ENCODE results near the gene C1orf232. TPM values are rescaled to one million over a fixed set of nuclear protein-coding genes. Genes with fewer than 3 reads are reported as not detected.

The C1orf232 gene
- total and polyA plus RNA-seq, 2 of the 4 experiments (the other 2 are of a cell fraction), result not detected

GRCh38 chr1:26132834-26133167, 36.0 kb downstream of the C1orf232 start:
- Histone ChIP-seq H3K27ac (ENCODE audit: insufficient read depth, low read length) (no peak overlapping the region), H3K9me3 (ENCODE audit: control insufficient read depth, insufficient read depth, low read length) (no peaks in the 10 kb centered on the region), H2AFZ (replicated peaks; ENCODE audit: low read length, poor library complexity) (no peak overlapping the region), H3K4me3 (ENCODE audit: insufficient read depth, low read depth, low read length) (no peak overlapping the region), H2AK5ac (ENCODE audit: low read depth, low read length) (no peak overlapping the region), H3K4ac (ENCODE audit: low read depth, low read length) (no peak overlapping the region), H3K79me1 (ENCODE audit: low read depth in 1 of 2, low read length in 2 of 2) (no peaks in the 10 kb centered on the region), H4K8ac (ENCODE audit: low read depth in 2 of 2, low read length in 2 of 2) (no peak overlapping the region), H2BK15ac (ENCODE audit: low read depth, low read length) (no peak overlapping the region), H3K36me3 (ENCODE audit: control insufficient read depth, insufficient read depth, low read length) (no peaks in the 10 kb centered on the region), H3K9me1 (ENCODE audit: insufficient read depth, low read length) (no peaks in the 10 kb centered on the region), H4K5ac (ENCODE audit: low read depth, low read length) (no peak overlapping the region), H3K4me2 (ENCODE audit: low read depth, low read length) (no peak overlapping the region), H3K23ac (ENCODE audit: low read depth, low read length) (no peak overlapping the region), H2BK20ac (ENCODE audit: low read depth, low read length) (no peak overlapping the region), H4K20me1 (ENCODE audit: insufficient read depth, low read length) (no peaks in the 10 kb centered on the region), H3K18ac (ENCODE audit: low read depth, low read length) (no peak overlapping the region), H3K56ac (ENCODE audit: extremely low read depth, insufficient read depth, low read length) (no peak overlapping the region), H4K91ac (ENCODE audit: insufficient read depth, low read depth, low read length) (no peak overlapping the region), H3K4me1 (ENCODE audit: control insufficient read depth, insufficient read depth, low read length) (no peaks in the 10 kb centered on the region), H3K14ac (replicated peaks; ENCODE audit: low read depth, low read length) (no peak overlapping the region), H2BK120ac (ENCODE audit: low read depth, low read length) (no peak overlapping the region), H3K9ac (ENCODE audit: low read depth, low read length) (no peak overlapping the region), H2BK5ac (ENCODE audit: low read depth, low read length, poor library complexity, severe bottlenecking) (no peak overlapping the region), H2AK9ac (replicated peaks; ENCODE audit: low read depth, low read length, poor library complexity) (no peak overlapping the region), H3K27me3 (ENCODE audit: control insufficient read depth, insufficient read depth, low read length) (peaks cover 11% of the 10 kb centered on the region)
- intact Hi-C loops (cut with micrococcal nuclease), result no loop called here
- CTCF ChIA-PET, result no interaction called here
- BruUV-seq (replicated peaks), result no TSS peak
- TF ChIP-seq CTCF (conservative IDR thresholded peaks at IDR 0.05; ENCODE audit: low read depth, low read length) (no peak), MAZ (IDR thresholded peaks at IDR 0.05; ENCODE audit: borderline replicate concordance, low read depth, low read length) (no peak), BHLHE40 (IDR thresholded peaks at IDR 0.05; ENCODE audit: low read depth, low read length) (no peak), RAD21 (IDR thresholded peaks at IDR 0.05; ENCODE audit: low read length) (no peak), POLR2A (IDR thresholded peaks at IDR 0.05; ENCODE audit: low read depth, low read length) (no peak), FOS (IDR thresholded peaks at IDR 0.05; ENCODE audit: low read depth, low read length) (no peak), NFE2L2 (IDR thresholded peaks at IDR 0.05; ENCODE audit: low read depth, low read length) (no peak), RFX5 (IDR thresholded peaks at IDR 0.05; ENCODE audit: low read depth, low read length) (no peak), SMC3 (IDR thresholded peaks at IDR 0.05; ENCODE audit: low read depth, low read length) (no peak), CHD1 (IDR thresholded peaks at IDR 0.05; ENCODE audit: low read depth, low read length) (no peak), USF2 (IDR thresholded peaks at IDR 0.05; ENCODE audit: low read depth, low read length) (no peak), MAFK (IDR thresholded peaks at IDR 0.05; ENCODE audit: low read depth, low read length) (no peak), CEBPB (IDR thresholded peaks at IDR 0.05; ENCODE audit: low read depth, low read length) (no peak), MXI1 (IDR thresholded peaks at IDR 0.05; ENCODE audit: borderline replicate concordance, low read depth, low read length) (no peak), RCOR1 (IDR thresholded peaks at IDR 0.05; ENCODE audit: insufficient replicate concordance, low read length) (no peak), ELK1 (IDR thresholded peaks at IDR 0.05; ENCODE audit: borderline replicate concordance, low read depth, low read length) (no peak)
- POLR2A ChIA-PET (ENCODE audit: unreplicated experiment), result no interaction called here
- dilution Hi-C loops (cut with HindIII; ENCODE audit: low sequenced_read_pairs, unreplicated experiment), result no loop called here
- no peak for DNase-seq
- 83% methylated on average over 1 of the region's 2 CpGs; no CpG with 5 or more reads in 1 of the 2 experiments for WGBS, 2 experiments (ENCODE audit: extremely low coverage in 2 of 2, insufficient read length in 1 of 2)
- ATAC-seq (ENCODE audit: low read depth), result no peak
- in situ Hi-C loops (cut with MboI; ENCODE audit: low sequenced_read_pairs), result no loop called here

All from IMR-90 (cell line).